ENCODE data around the gene PFKL.
"Not testable (repeated sequence)": the region's sequence is repeated elsewhere in the genome, so short reads cannot be mapped to it uniquely, and the experiment has no call there.

The PFKL gene

DNA sequence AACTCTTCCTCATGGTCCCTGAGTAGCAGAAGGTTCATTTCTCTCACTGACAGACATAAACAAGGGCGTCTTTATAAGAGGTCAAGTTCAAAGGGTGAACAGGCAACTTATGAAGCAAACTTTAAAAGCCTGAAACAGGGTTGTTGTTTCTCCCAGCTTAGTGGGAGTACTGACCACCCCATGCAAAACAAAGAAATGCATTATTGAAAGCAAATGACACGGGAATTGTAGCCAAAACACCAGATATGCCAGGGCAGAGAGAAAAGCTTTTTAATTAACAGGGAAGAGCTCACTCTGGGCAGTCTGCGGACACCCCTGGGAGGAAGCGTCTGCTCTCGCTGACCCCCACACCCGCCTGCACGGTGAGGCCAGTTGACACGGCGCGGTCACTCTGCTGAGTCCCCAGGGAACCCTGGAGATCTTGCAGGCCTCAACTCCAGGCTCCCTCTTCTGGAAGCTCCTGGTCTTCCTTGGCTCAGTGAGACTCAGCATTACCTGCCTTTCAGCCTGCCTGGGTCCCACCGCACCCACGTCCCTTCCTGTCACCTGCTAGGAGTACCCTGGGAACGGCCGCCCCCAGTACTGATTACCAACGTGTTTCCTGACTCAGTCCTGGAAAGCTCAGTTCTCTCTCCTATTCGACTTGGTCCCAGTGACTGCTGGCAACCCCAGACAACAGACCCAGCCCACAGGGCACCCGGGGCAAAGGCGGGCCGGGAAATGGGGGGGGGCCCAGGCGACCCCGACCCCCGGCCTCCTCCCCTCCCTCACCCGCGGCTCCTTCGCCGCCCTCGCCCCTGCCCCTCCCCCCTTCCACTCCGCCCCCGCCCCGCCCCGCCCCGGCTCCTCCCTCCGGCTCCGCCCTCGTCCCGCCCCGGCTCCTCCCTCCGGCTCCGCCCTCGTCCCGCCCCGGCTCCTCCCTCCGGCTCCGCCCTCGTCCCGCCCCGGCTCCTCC lies 38.4 kb downstream of the PFKL start:
- H3K9me3 ChIP-seq (ENCODE audit: control insufficient read depth, low read length), result no peaks in the 10 kb centered on the region
- WGBS, 2 experiments (ENCODE audit: insufficient coverage in 2 of 2), result 35 to 39% methylated on average over 16 of the region's 47 CpGs
- H3K36me3 ChIP-seq (ENCODE audit: control insufficient read depth, insufficient read depth, low read length), result peaks cover 12% of the 10 kb centered on the region
- peaks cover 14% of the 10 kb centered on the region for H3K4me1 ChIP-seq (ENCODE audit: control insufficient read depth, insufficient read depth, low read length, poor library complexity, severe bottlenecking)
- H3K27ac ChIP-seq (ENCODE audit: low read depth, low read length, severe bottlenecking), result peak overlapping the region; percentile 75
- H3K4me3 ChIP-seq (ENCODE audit: extremely low read depth, insufficient read depth, low read length, poor library complexity, severe bottlenecking), result peak overlapping the region; percentile 37

- Histone ChIP-seq H3K4me1 (ENCODE audit: control insufficient read depth, insufficient read depth, low read length, poor library complexity, severe bottlenecking) (peaks cover 14% of the 10 kb centered on the region), H3K36me3 (ENCODE audit: control insufficient read depth, insufficient read depth, low read length) (peaks cover 12% of the 10 kb centered on the region), H3K27ac (ENCODE audit: low read depth, low read length, severe bottlenecking) (peak within 1 kb of the TSS; percentile 100), H3K9me3 (ENCODE audit: control insufficient read depth, low read length) (no peaks in the 10 kb centered on the region), H3K4me3 (ENCODE audit: extremely low read depth, insufficient read depth, low read length, poor library complexity, severe bottlenecking) (peak within 1 kb of the TSS; percentile 74)
- WGBS, 2 experiments (ENCODE audit: insufficient coverage in 2 of 2), result 2 to 4% methylated on average over 40 to 64 of the region's 90 CpGs
Observed at GRCh38 chr21:44338971-44339910, 39.4 kb downstream of the PFKL start, which contains the start of gene CFAP410. Gene CFAP410, minus strand, starts transcription at chr21:44339390. Its CDS starts 196 bp downstream, at chr21:44339194.

- WGBS, 2 experiments (ENCODE audit: insufficient coverage in 2 of 2), result 84 to 86% methylated on average over 9 to 10 of the region's 12 CpGs
- H3K27ac ChIP-seq (ENCODE audit: low read depth, low read length, severe bottlenecking); H3K4me3 ChIP-seq (ENCODE audit: extremely low read depth, insufficient read depth, low read length, poor library complexity, severe bottlenecking); H3K36me3 ChIP-seq (ENCODE audit: control insufficient read depth, insufficient read depth, low read length); H3K9me3 ChIP-seq (ENCODE audit: control insufficient read depth, low read length): not testable (repeated sequence)
- H3K4me1 ChIP-seq (ENCODE audit: control insufficient read depth, insufficient read depth, low read length, poor library complexity, severe bottlenecking), result peaks cover 14% of the 10 kb centered on the region
Observed at GRCh38 chr21:44341726-44342458, 42.0 kb downstream of the PFKL start.

- H3K4me1 ChIP-seq (ENCODE audit: control insufficient read depth, insufficient read depth, low read length, poor library complexity, severe bottlenecking), result peaks cover 11% of the 10 kb centered on the region
- not testable (repeated sequence) for H3K9me3 ChIP-seq (ENCODE audit: control insufficient read depth, low read length); H3K27ac ChIP-seq (ENCODE audit: low read depth, low read length, severe bottlenecking); H3K4me3 ChIP-seq (ENCODE audit: extremely low read depth, insufficient read depth, low read length, poor library complexity, severe bottlenecking); H3K36me3 ChIP-seq (ENCODE audit: control insufficient read depth, insufficient read depth, low read length)
- 95 to 96% methylated on average over 7 to 8 of the region's 8 CpGs for whole genome bisulfite sequencing, 2 experiments (ENCODE audit: insufficient coverage in 2 of 2)
Observed at GRCh38 chr21:44342981-44343380, 43.1 kb downstream of the PFKL start.

DNA sequence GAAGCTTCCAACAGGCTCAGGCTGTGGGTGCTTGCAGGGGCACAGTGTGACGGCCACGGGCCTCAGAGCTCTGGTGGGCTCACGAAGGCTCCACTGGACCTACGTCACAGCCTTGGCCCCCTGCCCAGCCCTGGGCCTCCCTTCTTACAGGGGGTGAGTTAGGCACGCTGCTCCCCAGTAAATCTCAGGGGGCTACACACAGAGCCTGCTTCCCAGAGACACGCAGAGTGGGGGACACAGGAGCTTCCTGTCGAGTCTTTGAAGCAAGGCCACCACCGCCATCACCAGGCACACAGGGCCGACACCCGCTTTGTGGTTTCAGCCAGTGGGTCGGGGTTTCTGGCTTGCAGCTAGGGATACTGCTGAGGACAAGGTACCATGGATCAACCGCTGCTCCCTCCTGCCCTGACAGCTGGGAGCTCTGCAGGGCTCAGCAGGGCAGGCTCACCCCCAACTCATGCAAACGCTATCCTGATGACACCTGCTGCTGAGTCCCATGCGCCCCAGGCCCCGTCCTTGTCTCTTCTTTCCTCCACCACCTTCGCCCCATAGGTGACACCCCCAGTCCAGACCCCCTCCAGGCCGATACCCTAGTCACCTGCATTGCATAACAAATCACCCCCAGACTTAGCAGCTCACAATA lies 44.8 kb downstream of the PFKL start:
- Histone ChIP-seq H3K4me1 (ENCODE audit: control insufficient read depth, insufficient read depth, low read length, poor library complexity, severe bottlenecking) (peaks cover 6% of the 10 kb centered on the region), H3K9me3 (ENCODE audit: control insufficient read depth, low read length) (no peaks in the 10 kb centered on the region), H3K27ac (ENCODE audit: low read depth, low read length, severe bottlenecking) (no peak overlapping the region), H3K36me3 (ENCODE audit: control insufficient read depth, insufficient read depth, low read length) (no peaks in the 10 kb centered on the region), H3K4me3 (ENCODE audit: extremely low read depth, insufficient read depth, low read length, poor library complexity, severe bottlenecking) (no peak overlapping the region)
- WGBS, 2 experiments (ENCODE audit: insufficient coverage in 2 of 2), result 96% methylated on average over 16 of the region's 17 CpGs

DNA sequence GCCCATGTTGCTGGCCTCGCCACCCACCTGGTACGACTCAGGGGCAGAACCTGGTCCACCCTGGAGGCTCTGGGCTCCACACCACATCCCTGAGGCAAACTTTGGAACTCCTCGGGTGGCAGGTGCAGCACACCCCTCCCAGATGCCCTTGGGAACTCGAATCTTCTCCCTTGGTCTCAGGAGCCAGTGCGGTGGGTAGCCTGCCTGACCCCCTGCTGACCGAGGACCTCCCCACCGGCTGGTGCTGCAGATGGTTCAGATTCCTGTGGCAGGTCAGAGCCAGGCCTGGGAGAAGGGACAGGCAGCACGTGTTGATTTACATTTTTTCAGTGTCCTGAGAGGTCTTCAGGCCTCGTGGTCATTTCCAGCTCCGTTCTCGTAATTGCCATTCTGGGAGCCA lies 45.6 kb downstream of the PFKL start:
- Histone ChIP-seq H3K9me3 (ENCODE audit: control insufficient read depth, low read length) (no peaks in the 10 kb centered on the region), H3K4me1 (ENCODE audit: control insufficient read depth, insufficient read depth, low read length, poor library complexity, severe bottlenecking) (no peaks in the 10 kb centered on the region), H3K27ac (ENCODE audit: low read depth, low read length, severe bottlenecking) (no peak overlapping the region), H3K36me3 (ENCODE audit: control insufficient read depth, insufficient read depth, low read length) (no peaks in the 10 kb centered on the region), H3K4me3 (ENCODE audit: extremely low read depth, insufficient read depth, low read length, poor library complexity, severe bottlenecking) (no peak overlapping the region)
- 75 to 78% methylated on average over 11 of the region's 11 CpGs for WGBS, 2 experiments (ENCODE audit: insufficient coverage in 2 of 2)

DNA sequence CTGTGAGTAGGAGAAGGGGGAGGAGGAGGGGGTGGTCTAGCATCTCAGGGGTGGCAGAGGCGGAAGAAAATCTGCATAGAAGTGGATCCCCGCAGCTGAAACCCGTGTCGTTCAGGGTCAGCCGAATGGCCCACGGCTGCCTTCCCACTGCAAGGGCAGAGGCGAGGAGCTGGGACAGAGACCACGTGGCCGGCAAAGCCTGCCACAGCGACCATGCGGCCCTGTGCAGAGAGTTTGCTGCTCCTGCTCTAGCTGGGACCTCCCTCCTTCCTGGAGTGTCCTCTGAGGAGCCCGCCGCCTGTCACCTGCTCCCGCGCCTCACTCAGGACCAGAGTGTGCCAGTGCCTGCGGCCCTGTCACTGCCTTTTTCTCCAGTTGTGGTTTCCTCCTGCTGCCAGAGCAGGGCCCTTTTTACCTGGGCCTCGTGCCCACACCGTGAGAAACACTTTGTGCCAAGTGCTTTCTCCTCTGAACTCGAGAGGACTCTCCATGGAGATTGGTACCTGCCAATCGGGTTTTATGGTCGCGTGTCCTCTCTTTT lies 48.1 kb downstream of the PFKL start:
- Histone ChIP-seq H3K27ac (ENCODE audit: low read depth, low read length, severe bottlenecking) (no peak overlapping the region), H3K4me3 (ENCODE audit: extremely low read depth, insufficient read depth, low read length, poor library complexity, severe bottlenecking) (no peak overlapping the region), H3K9me3 (ENCODE audit: control insufficient read depth, low read length) (no peaks in the 10 kb centered on the region), H3K4me1 (ENCODE audit: control insufficient read depth, insufficient read depth, low read length, poor library complexity, severe bottlenecking) (no peaks in the 10 kb centered on the region), H3K36me3 (ENCODE audit: control insufficient read depth, insufficient read depth, low read length) (no peaks in the 10 kb centered on the region)
- 85 to 88% methylated on average over 22 of the region's 22 CpGs for WGBS, 2 experiments (ENCODE audit: insufficient coverage in 2 of 2)

GRCh38 chr21:44348861-44349260 lies 49.0 kb downstream of the PFKL start:
- H3K4me3 ChIP-seq (ENCODE audit: extremely low read depth, insufficient read depth, low read length, poor library complexity, severe bottlenecking), result no peak overlapping the region
- no peaks in the 10 kb centered on the region for H3K9me3 ChIP-seq (ENCODE audit: control insufficient read depth, low read length)
- H3K4me1 ChIP-seq (ENCODE audit: control insufficient read depth, insufficient read depth, low read length, poor library complexity, severe bottlenecking), result no peaks in the 10 kb centered on the region
- no peak overlapping the region for H3K27ac ChIP-seq (ENCODE audit: low read depth, low read length, severe bottlenecking)
- no peaks in the 10 kb centered on the region for H3K36me3 ChIP-seq (ENCODE audit: control insufficient read depth, insufficient read depth, low read length)
- 96 to 99% methylated on average over 16 to 17 of the region's 19 CpGs for WGBS, 2 experiments (ENCODE audit: insufficient coverage in 2 of 2)

- no peak overlapping the region for H3K27ac ChIP-seq (ENCODE audit: low read depth, low read length, severe bottlenecking)
- H3K9me3 ChIP-seq (ENCODE audit: control insufficient read depth, low read length), result no peaks in the 10 kb centered on the region
- no peaks in the 10 kb centered on the region for H3K4me1 ChIP-seq (ENCODE audit: control insufficient read depth, insufficient read depth, low read length, poor library complexity, severe bottlenecking)
- no peaks in the 10 kb centered on the region for H3K36me3 ChIP-seq (ENCODE audit: control insufficient read depth, insufficient read depth, low read length)
- H3K4me3 ChIP-seq (ENCODE audit: extremely low read depth, insufficient read depth, low read length, poor library complexity, severe bottlenecking), result no peak overlapping the region
- WGBS, 2 experiments (ENCODE audit: insufficient coverage in 2 of 2), result 91 to 95% methylated on average over 7 to 11 of the region's 12 CpGs
Observed at GRCh38 chr21:44349416-44349846, 49.6 kb downstream of the PFKL start.
